Measurements from ENCODE around the gene KRTAP5-4.

GRCh38 chr11:1650918-1651262 is 29.0 kb upstream of the KRTAP5-4 start:
- TF ChIP-seq POLR2A (IDR thresholded peaks at IDR 0.05): no peak
- no peak for TF ChIP-seq CTCF (IDR thresholded peaks at IDR 0.05)
- no peak for TF ChIP-seq POLR2AphosphoS5 (IDR thresholded peaks at IDR 0.05; ENCODE audit: insufficient read depth in 1 of 2, low read depth in 1 of 2)
